IPS-15b (cell line): ENCODE results near the gene HDDC2.

Experiments used
- H3K27me3 ChIP-seq: one replicate; pipeline ENCODE4 v1.6.1; 2013; ENCODE audit warnings: low read length; ENCODE audit not compliant: control insufficient read depth, insufficient read depth
- H3K36me3 ChIP-seq: one replicate; pipeline ENCODE4 v1.6.1; 2013; ENCODE audit warnings: low read length; ENCODE audit not compliant: control insufficient read depth, insufficient read depth
- H3K4me1 ChIP-seq: one replicate; pipeline ENCODE4 v1.6.1; 2013; ENCODE audit warnings: mild to moderate bottlenecking, low read length; ENCODE audit not compliant: control insufficient read depth, insufficient read depth
- H3K4me3 ChIP-seq: one replicate; pipeline ENCODE4 v1.5.1; 2013; ENCODE audit warnings: low read depth, low read length
- H3K9ac ChIP-seq: one replicate; pipeline ENCODE4 v1.6.1; 2013; ENCODE audit warnings: low read depth, mild to moderate bottlenecking, low read length
- H3K9me3 ChIP-seq: one replicate; pipeline ENCODE4 v1.6.1; 2013; ENCODE audit warnings: mild to moderate bottlenecking, low read length; ENCODE audit not compliant: control insufficient read depth, insufficient read depth

HDDC2 gene

DNA sequence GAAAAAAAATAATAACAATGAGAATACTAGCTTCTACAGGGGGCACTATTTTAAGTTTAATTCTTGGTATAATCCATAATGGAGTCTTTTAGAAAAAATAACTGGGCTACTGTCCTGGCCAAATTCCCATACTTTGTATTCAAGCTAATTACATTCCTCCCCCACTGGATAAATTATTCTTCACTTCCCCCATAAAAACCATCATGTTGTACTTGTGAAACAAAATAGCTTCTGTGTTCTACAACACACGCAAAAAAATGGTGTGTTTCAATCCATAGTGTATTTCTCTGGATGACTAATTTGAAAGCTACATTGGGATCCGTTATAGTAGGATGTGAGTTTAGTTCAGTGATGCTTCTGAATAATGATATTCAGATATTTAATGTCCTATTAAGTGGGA is 21.6 kb upstream of the HDDC2 start:
- Histone ChIP-seq H3K27me3 (peaks cover 3% of the 10 kb centered on the region), H3K4me3 (no peak overlapping the region), H3K9me3 (no peaks in the 10 kb centered on the region), H3K9ac (no peak overlapping the region), H3K36me3 (no peaks in the 10 kb centered on the region), H3K4me1 (no peaks in the 10 kb centered on the region)

DNA sequence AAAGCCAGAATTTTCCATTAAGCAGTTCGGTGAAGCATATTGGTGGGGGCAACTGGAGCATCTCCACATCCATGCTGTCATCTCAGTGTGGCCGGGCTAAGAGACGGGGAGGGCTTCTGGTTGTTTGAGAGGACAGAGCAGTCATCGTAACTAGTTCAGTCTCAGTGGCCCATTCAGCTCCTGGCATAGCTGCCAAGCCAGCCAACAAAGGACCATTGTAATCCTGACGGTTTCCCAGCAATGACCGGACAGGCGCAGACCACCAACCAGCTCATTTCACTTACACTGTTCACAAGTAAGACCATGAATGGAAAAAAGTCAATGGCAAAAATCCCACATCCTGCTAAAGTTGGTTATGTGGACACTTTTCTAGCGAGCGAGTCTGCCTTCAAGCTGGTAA is 14.9 kb upstream of the HDDC2 start:
- Histone ChIP-seq H3K9me3 (no peaks in the 10 kb centered on the region), H3K4me1 (peaks cover 4% of the 10 kb centered on the region), H3K27me3 (no peaks in the 10 kb centered on the region), H3K4me3 (no peak overlapping the region), H3K36me3 (no peaks in the 10 kb centered on the region), H3K9ac (no peak overlapping the region)

DNA sequence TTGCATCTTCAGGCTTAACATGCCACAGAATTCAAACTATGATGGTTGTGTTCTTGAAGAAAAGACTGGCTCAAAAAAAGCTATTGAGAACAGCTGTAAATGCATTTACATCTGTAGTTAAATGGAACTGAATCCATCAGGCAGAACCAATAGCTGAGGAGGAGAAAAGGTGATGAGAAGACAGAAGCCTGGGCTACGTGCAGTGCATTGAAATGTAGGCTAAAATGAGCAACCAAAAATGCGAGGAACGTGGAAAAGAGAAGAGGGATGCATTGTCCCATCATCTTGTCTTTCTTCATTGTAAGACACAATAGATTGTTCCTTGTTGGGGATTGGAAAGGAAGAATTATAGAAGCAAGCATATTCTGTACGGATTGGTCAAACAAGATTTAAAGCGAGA is 13.8 kb upstream of the HDDC2 start:
- Histone ChIP-seq H3K4me1 (peaks cover 4% of the 10 kb centered on the region), H3K36me3 (no peaks in the 10 kb centered on the region), H3K9ac (no peak overlapping the region), H3K4me3 (no peak overlapping the region), H3K9me3 (no peaks in the 10 kb centered on the region), H3K27me3 (no peaks in the 10 kb centered on the region)

DNA sequence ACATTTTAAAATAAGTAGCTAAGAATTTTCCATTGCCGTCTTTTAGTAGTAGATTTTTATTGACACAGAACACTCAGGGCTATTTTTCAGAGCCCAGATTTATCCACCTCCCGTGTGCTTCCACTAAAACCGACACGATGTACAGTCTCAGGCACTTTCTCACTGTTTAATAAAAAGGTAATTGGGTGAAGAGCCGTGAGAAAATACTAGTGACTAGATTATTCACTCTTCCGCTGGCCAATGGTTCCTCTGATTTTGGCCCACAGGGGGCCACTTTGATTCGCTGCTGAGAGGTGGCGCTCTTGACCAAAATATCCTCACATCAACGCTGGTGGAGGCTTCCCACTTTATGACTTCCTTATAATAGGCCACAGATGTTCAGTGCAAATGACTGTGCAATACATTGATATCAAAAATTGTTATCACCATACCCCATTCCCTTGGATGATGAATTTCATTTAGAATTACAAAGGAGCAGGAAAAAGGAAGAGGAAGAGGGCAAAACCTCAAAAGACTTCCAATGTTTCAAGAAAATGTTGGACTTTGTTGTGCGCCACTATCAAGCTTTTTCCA is 12.3 kb upstream of the HDDC2 start:
- Histone ChIP-seq H3K27me3 (no peaks in the 10 kb centered on the region), H3K9ac (no peak overlapping the region), H3K4me1 (peaks cover 4% of the 10 kb centered on the region), H3K4me3 (no peak overlapping the region), H3K36me3 (no peaks in the 10 kb centered on the region), H3K9me3 (no peaks in the 10 kb centered on the region)

DNA sequence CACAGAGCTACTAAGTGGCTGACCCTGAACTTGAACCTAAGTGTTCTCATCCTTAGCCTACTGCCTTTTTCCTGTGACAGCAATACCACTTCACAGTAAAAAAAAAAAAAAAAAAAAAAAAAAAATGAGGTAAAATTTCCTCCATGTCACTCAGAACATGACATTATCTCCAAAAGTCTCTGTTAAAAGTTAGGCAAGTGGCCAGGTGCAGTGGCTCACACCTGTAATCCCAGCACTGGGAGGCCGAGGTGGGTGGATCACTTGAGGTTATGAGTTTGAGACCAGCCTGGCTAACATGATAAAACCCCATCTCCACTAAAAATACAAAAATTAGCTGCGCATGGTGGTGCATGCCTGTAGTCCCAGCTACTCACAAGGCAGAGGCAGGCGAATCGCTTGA is 11.2 kb upstream of the HDDC2 start:
- Histone ChIP-seq H3K9me3 (no peaks in the 10 kb centered on the region), H3K27me3 (no peaks in the 10 kb centered on the region), H3K36me3 (no peaks in the 10 kb centered on the region), H3K4me1 (peaks cover 4% of the 10 kb centered on the region), H3K4me3 (no peak overlapping the region), H3K9ac (no peak overlapping the region)

DNA sequence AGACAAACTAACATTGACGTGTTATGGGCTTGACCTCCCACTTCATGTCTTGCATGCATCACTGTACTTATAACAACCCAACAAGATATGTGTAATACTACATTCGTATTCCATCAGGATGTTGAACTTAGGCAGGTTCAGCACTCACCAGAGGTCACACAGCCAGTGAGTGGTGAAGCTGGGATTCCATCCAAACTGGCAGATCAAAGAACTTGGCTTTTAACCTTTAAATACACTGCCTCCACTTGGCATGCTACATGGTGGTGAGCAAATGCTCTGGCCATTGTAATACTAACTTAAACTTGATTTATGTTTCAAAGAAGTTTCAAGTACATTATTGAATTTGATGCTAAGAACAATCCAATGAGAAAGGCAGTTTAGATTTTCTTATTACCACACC is 10.7 kb upstream of the HDDC2 start:
- no peaks in the 10 kb centered on the region for H3K27me3 ChIP-seq
- no peaks in the 10 kb centered on the region for H3K36me3 ChIP-seq
- H3K9me3 ChIP-seq = no peaks in the 10 kb centered on the region
- H3K9ac ChIP-seq = no peak overlapping the region
- H3K4me3 ChIP-seq = no peak overlapping the region
- H3K4me1 ChIP-seq = peaks cover 4% of the 10 kb centered on the region

DNA sequence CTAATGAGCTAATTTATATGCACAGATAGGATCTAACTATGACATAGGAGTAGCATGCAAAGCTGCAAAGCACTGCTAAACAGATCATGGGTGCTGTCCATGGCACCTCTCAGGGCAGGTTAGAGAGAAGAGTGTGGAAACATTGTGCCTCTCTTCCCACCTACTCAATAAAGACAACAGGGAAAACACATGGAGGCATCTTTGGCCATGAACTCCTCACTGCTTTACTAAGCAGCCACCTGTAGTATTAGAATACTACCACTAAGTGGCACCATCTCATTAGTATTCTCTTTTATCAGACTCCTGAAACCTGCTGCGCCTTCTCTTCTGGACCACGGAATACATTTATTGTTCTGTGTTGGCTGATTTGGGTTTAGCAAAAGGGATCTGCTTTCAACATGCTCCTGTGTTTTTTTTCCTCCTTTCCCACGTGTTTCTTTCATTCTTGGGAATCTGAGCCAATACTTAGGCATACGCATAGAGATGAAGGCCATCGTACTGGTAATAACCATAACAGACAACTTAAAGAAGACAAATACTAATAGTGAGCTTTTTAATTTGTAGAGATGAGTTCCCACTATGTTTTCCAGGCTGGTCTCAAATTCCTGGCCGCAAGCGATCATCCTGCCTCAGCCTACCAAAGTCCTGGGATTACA is 9.4 kb upstream of the HDDC2 start:
- Histone ChIP-seq H3K4me1 (peaks cover 4% of the 10 kb centered on the region), H3K9me3 (no peaks in the 10 kb centered on the region), H3K27me3 (no peaks in the 10 kb centered on the region), H3K9ac (no peak overlapping the region), H3K4me3 (no peak overlapping the region), H3K36me3 (no peaks in the 10 kb centered on the region)

DNA sequence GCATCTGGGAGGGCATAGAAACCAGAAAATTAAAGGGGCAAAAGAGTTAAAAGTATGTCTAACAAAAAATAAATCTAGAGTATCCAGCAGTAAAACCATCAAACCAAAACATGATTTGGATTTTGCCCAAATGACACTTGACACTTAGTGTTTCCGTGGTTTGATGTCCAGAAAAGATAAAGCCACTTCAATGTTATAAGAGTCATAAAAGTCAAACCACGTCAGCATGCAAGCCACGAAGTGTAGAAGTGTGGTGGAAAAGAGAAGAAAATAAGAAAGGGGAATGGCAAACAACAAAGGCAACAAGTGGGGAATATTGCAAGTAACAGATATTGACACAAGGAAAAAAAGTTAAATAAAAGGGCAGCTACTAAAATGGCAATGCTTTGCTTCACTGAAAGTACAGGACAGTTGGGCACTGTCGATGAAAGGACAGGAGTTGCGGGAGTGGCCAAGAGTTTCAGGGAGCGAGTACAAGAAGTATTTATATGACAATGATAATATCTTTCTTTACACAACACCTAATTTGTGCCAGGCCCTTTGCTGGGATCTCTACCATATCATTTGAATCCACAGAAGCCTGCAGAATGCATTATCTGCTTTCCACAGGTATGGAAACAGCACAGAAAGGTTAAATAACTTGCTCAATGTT is 6.3 kb upstream of the HDDC2 start:
- Histone ChIP-seq H3K36me3 (no peaks in the 10 kb centered on the region), H3K9me3 (no peaks in the 10 kb centered on the region), H3K9ac (no peak overlapping the region), H3K4me3 (no peak overlapping the region), H3K27me3 (no peaks in the 10 kb centered on the region), H3K4me1 (no peaks in the 10 kb centered on the region)

DNA sequence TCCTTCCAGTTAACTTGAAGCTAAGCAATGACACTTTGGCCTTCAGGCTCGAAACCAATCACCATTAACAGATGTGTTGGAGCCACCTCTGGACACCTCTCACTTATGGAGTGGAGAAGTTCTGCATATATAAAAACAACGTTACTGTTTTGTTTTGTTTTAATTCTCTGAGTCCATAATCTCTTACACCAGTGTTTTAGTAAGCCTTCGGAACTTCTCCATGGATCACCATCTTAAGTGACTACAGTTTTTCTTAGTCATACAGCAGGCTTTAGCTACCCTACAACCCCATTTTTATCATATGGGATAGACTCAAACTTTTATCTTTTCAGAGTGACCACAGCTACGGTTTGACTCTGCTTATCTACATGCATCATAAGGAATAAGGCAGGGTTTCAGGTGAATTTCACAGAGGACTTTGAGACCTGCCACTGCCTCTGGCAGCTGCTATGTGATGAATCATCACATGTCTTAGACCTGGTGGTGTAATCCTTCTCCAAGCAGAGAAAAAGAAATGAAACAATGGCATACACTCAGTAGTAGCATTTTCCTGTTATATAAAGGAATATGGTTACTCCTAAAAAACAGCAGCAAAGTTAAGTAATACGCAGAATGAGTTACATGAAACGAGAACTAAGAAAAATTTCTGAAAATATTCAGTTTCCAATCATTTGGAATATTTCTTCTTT is 5.5 kb upstream of the HDDC2 start:
- H3K4me3 ChIP-seq = no peak overlapping the region
- no peaks in the 10 kb centered on the region for H3K4me1 ChIP-seq

DNA sequence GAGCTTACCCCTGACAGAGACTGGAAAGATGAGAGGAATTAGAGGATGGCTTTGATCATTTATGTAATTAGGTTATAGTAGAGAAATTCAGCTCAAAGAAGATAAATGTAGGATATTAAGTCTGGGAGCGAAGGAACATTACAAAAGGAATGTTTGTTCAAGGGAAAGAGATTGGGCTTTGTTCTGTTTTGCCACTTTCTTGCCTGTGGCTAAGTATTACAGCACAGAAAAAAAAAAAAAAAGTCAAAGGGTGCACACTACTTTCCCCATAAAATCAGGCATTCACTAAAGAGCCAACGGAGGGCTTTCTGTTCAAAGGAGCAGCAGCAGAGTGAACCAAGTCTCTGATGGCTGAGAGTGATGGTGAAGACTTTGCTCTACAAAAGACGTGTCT is 5.0 kb upstream of the HDDC2 start:
- no peak overlapping the region for H3K9ac ChIP-seq
- no peaks in the 10 kb centered on the region for H3K27me3 ChIP-seq
- no peak overlapping the region for H3K4me3 ChIP-seq
- no peaks in the 10 kb centered on the region for H3K9me3 ChIP-seq
- no peaks in the 10 kb centered on the region for H3K4me1 ChIP-seq
- H3K36me3 ChIP-seq = no peaks in the 10 kb centered on the region

More for the DNA sequence above, 5.5 kb upstream of the HDDC2 start:
- Histone ChIP-seq H3K36me3 (no peaks in the 10 kb centered on the region), H3K27me3 (no peaks in the 10 kb centered on the region), H3K9me3 (no peaks in the 10 kb centered on the region), H3K9ac (no peak overlapping the region)

DNA sequence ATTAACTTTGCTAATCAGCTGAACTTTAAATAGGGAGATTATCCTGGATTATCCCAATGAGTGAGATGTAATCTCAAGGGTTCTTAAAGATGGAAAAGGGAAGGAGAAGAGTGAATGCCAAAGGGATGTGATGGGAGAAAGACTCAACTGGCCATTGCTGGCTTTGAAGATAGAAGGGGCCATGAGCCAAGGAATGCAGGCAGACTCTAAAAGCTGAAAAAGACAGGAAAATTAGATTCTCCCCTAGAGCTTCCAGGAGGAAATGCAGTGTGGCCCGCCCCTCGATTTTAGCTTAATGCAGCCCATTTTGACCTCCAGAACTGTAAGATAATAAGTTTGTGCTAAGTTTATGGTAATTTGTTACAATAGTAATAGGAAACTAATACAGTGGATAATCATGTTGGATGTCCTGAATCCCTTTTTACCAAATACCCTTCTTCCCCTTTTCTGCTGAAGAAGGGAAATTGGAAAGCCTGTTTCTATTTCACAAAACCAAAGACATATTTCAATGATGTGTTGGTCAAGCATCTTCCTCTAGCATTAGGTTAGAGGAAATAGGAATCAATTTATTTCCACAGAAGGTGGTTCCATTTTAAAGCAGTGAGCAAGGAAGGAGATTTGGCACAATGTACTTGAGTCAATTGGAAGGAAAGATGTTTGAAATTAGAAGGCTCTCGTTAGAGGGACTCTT is 3.3 kb upstream of the HDDC2 start:
- H3K36me3 ChIP-seq = no peaks in the 10 kb centered on the region
- no peak overlapping the region for H3K9ac ChIP-seq
- no peaks in the 10 kb centered on the region for H3K4me1 ChIP-seq
- H3K4me3 ChIP-seq = no peak overlapping the region
- no peaks in the 10 kb centered on the region for H3K27me3 ChIP-seq
- no peaks in the 10 kb centered on the region for H3K9me3 ChIP-seq
